Mesenchymal stem cell (in vitro differentiated cells and primary cell): ENCODE results near the gene PANK4.

ENCODE experiments used
- DNase-seq: peaks from one replicate; pipeline ENCODE4 v3.0.0-alpha.2; 2013
- H2AFZ ChIP-seq: one replicate; pipeline ENCODE4 v1.6.1; 2013; ENCODE audit warnings: low read depth, mild to moderate bottlenecking, control low read depth, inconsistent platforms, low read length, moderate library complexity
- H2AK5ac ChIP-seq: 2 replicates; pipeline ENCODE4 v1.6.1; 2013; ENCODE audit warnings: low read length, moderate library complexity, mild to moderate bottlenecking, inconsistent platforms; ENCODE audit not compliant: severe bottlenecking
- H2BK120ac ChIP-seq: one replicate; pipeline ENCODE4 v1.6.1; 2013; ENCODE audit warnings: low read depth, mild to moderate bottlenecking, inconsistent platforms, low read length, moderate library complexity
- H2BK12ac ChIP-seq, 2 experiments: one replicate each; pipeline ENCODE4 v1.6.1; 2013; ENCODE audit warnings: inconsistent platforms in 2 of 2, low read length in 2 of 2, mild to moderate bottlenecking in 2 of 2, moderate library complexity in 2 of 2, control low read depth in 1 of 2
- H2BK15ac ChIP-seq: one replicate; pipeline ENCODE4 v1.6.1; 2013; ENCODE audit warnings: mild to moderate bottlenecking, low read depth, inconsistent platforms; ENCODE audit not compliant: poor library complexity, severe bottlenecking
- H2BK5ac ChIP-seq: 2 replicates; pipeline ENCODE4 v1.6.1; 2013; ENCODE audit warnings: low read depth, mild to moderate bottlenecking, low read length, control low read depth, inconsistent platforms; ENCODE audit not compliant: poor library complexity, severe bottlenecking
- H3K14ac ChIP-seq, 2 experiments: one replicate each; pipeline ENCODE4 v1.6.1; 2013; ENCODE audit warnings: inconsistent platforms in 2 of 2, low read length in 2 of 2, control low read depth in 1 of 2, mild to moderate bottlenecking in 1 of 2, moderate library complexity in 1 of 2
- H3K18ac ChIP-seq, 2 experiments: one replicate each; pipeline ENCODE4 v1.6.1; 2013; ENCODE audit warnings: inconsistent platforms in 2 of 2, low read length in 2 of 2, control low read depth in 1 of 2, low read depth in 1 of 2, mild to moderate bottlenecking in 1 of 2
- H3K23ac ChIP-seq, 2 experiments: one replicate each; pipeline ENCODE4 v1.6.1; 2013; ENCODE audit warnings: inconsistent platforms in 2 of 2, low read length in 2 of 2, mild to moderate bottlenecking in 2 of 2, moderate library complexity in 2 of 2, control low read depth in 1 of 2
- H3K27ac ChIP-seq: 2 replicates; pipeline ENCODE4 v1.5.1; 2013; ENCODE audit warnings: mild to moderate bottlenecking, moderate library complexity, low read length, control low read depth, inconsistent platforms; ENCODE audit not compliant: poor library complexity, severe bottlenecking
- H3K27me3 ChIP-seq, 2 experiments: 2 replicates each; pipeline versions ENCODE4 v1.6.1 to v1.7.0; 2013; ENCODE audit warnings: low read length in 2 of 2, mild to moderate bottlenecking in 2 of 2, moderate library complexity in 2 of 2, control low read depth in 1 of 2, inconsistent platforms in 1 of 2; ENCODE audit not compliant: control insufficient read depth in 1 of 2, insufficient read depth in 1 of 2
- H3K36me3 ChIP-seq, 2 experiments: 2 replicates each; pipeline versions ENCODE4 v1.6.1 to v1.7.0; 2013; ENCODE audit warnings: low read length in 2 of 2, control low read depth in 1 of 2, inconsistent platforms in 1 of 2, low read depth in 1 of 2, mild to moderate bottlenecking in 1 of 2; ENCODE audit not compliant: insufficient read depth in 2 of 2, control insufficient read depth in 1 of 2
- H3K4ac ChIP-seq, 2 experiments: one replicate each; pipeline ENCODE4 v1.6.1; 2013; ENCODE audit warnings: inconsistent platforms in 2 of 2, low read length in 2 of 2, mild to moderate bottlenecking in 2 of 2, moderate library complexity in 2 of 2, control low read depth in 1 of 2, low read depth in 1 of 2
- H3K4me1 ChIP-seq: 2 replicates; pipeline ENCODE4 v1.6.1; 2013; ENCODE audit warnings: low read depth, low read length, control low read depth; ENCODE audit not compliant: control insufficient read depth, insufficient read depth
- H3K4me2 ChIP-seq: 2 replicates; pipeline ENCODE4 v1.6.1; 2013; ENCODE audit warnings: low read length, mild to moderate bottlenecking, inconsistent platforms; ENCODE audit not compliant: poor library complexity, severe bottlenecking
- H3K4me3 ChIP-seq, 2 experiments: 2 replicates each; pipeline versions ENCODE4 v1.5.1 to v1.7.0; 2013; ENCODE audit warnings: low read length in 2 of 2, mild to moderate bottlenecking in 2 of 2, control low read depth in 1 of 2, low read depth in 1 of 2; ENCODE audit not compliant: insufficient read depth in 1 of 2
- H3K79me1 ChIP-seq: replicated peaks from 2 replicates; pipeline ENCODE4 v1.6.1; 2013; ENCODE audit warnings: mild to moderate bottlenecking, control low read depth, low read length, inconsistent platforms; ENCODE audit not compliant: poor library complexity, severe bottlenecking
- H3K9ac ChIP-seq: 2 replicates; pipeline ENCODE4 v1.7.0; 2013; ENCODE audit warnings: mild to moderate bottlenecking, low read length, moderate library complexity
- H3K9me3 ChIP-seq: 2 replicates; pipeline ENCODE4 v1.7.0; 2013; ENCODE audit warnings: mild to moderate bottlenecking, low read length; ENCODE audit not compliant: control insufficient read depth
- H4K8ac ChIP-seq: one replicate; pipeline ENCODE4 v1.6.1; 2013; ENCODE audit warnings: inconsistent platforms, mild to moderate bottlenecking, low read length, moderate library complexity
- H4K91ac ChIP-seq: one replicate; pipeline ENCODE4 v1.6.1; 2013; ENCODE audit warnings: mild to moderate bottlenecking, low read length, inconsistent platforms
- WGBS: methylation state at CpG from one replicate; pipeline ENCODE4 v1.1.7; 2013; ENCODE audit warnings: mixed read lengths; 5-methylcytosine and 5-hydroxymethylcytosine counted together

The PANK4 gene

GRCh38 chr1:2479186-2479585 is 47.2 kb downstream of the PANK4 start:
- 83% methylated on average over 18 of the region's 20 CpGs for WGBS

GRCh38 chr1:2477791-2478499 is 48.5 kb downstream of the PANK4 start:
- Histone ChIP-seq H3K36me3 (peaks cover 0 to 46% of the 10 kb centered on the region in 2 experiments), H2BK15ac (no peak overlapping the region), H3K4me3 (no peak overlapping the region), H2BK12ac (no peak overlapping the region), H3K9ac (no peak overlapping the region), H4K8ac (no peak overlapping the region), H3K23ac (no peak overlapping the region), H3K27me3 (peaks cover 0 to 37% of the 10 kb centered on the region in 2 experiments), H4K91ac (no peak overlapping the region), H3K9me3 (no peaks in the 10 kb centered on the region), H3K79me1 (peaks cover 9% of the 10 kb centered on the region), H2BK120ac (no peak overlapping the region), H3K18ac (no peak overlapping the region), H3K4me1 (peaks cover 53% of the 10 kb centered on the region), H2BK5ac (no peak overlapping the region), H3K27ac (no peak overlapping the region), H2AFZ (no peak overlapping the region), H3K4me2 (no peak overlapping the region), H2AK5ac (no peak overlapping the region), H3K4ac (no peak overlapping the region), H3K14ac (no peak overlapping the region)
- 84% methylated on average over 35 of the region's 35 CpGs for WGBS
- no peak for DNase-seq

More at GRCh38 chr1:2479186-2479585, 47.2 kb downstream of the PANK4 start:
- no peak for DNase-seq
- H2BK5ac ChIP-seq = no peak overlapping the region
- H3K18ac ChIP-seq = no peak overlapping the region
- H3K9ac ChIP-seq = no peak overlapping the region
- no peak overlapping the region for H3K4ac ChIP-seq
- H2AFZ ChIP-seq = no peak overlapping the region
- H2BK120ac ChIP-seq = no peak overlapping the region
- H3K4me1 ChIP-seq = peaks cover 46% of the 10 kb centered on the region
- H3K23ac ChIP-seq = no peak overlapping the region
- H4K8ac ChIP-seq = no peak overlapping the region
- H2BK12ac ChIP-seq = no peak overlapping the region
- H4K91ac ChIP-seq = no peak overlapping the region
- H2BK15ac ChIP-seq = no peak overlapping the region
- H3K4me2 ChIP-seq = no peak overlapping the region
- no peak overlapping the region for H3K14ac ChIP-seq
- H3K27ac ChIP-seq = no peak overlapping the region
- peaks cover 12% of the 10 kb centered on the region for H3K79me1 ChIP-seq
- peaks cover 0 to 45% of the 10 kb centered on the region in 2 experiments for H3K36me3 ChIP-seq
- H3K4me3 ChIP-seq = no peak overlapping the region
- H3K27me3 ChIP-seq = peaks cover 0 to 28% of the 10 kb centered on the region in 2 experiments
- no peaks in the 10 kb centered on the region for H3K9me3 ChIP-seq
- no peak overlapping the region for H2AK5ac ChIP-seq

GRCh38 chr1:2477309-2477708 is 49.1 kb downstream of the PANK4 start:
- Histone ChIP-seq H3K23ac (no peak overlapping the region), H2BK15ac (no peak overlapping the region), H3K18ac (no peak overlapping the region), H3K4me2 (no peak overlapping the region), H3K4me1 (peaks cover 56% of the 10 kb centered on the region), H4K8ac (no peak overlapping the region), H2AK5ac (no peak overlapping the region), H3K27ac (no peak overlapping the region), H3K27me3 (peaks cover 0 to 43% of the 10 kb centered on the region in 2 experiments), H3K4me3 (no peak overlapping the region), H3K79me1 (peaks cover 10% of the 10 kb centered on the region), H2BK120ac (no peak overlapping the region), H2BK5ac (no peak overlapping the region), H3K4ac (no peak overlapping the region), H3K14ac (no peak overlapping the region), H2BK12ac (no peak overlapping the region), H3K36me3 (peaks cover 0 to 40% of the 10 kb centered on the region in 2 experiments), H2AFZ (no peak overlapping the region), H4K91ac (no peak overlapping the region), H3K9ac (no peak overlapping the region), H3K9me3 (no peaks in the 10 kb centered on the region)
- 76% methylated on average over 12 of the region's 12 CpGs for WGBS
- no peak for DNase-seq

GRCh38 chr1:2476061-2476999 is 50.1 kb downstream of the PANK4 start, which contains the start of gene PLCH2:
PLCH2 (plus strand) TSS chr1:2476289; CDS start chr1:2476589, 300 bp downstream.
- H2BK15ac ChIP-seq = no peak within 1 kb of the TSS
- no peaks in the 10 kb centered on the region for H3K9me3 ChIP-seq
- H3K4ac ChIP-seq = no peak within 1 kb of the TSS
- H3K18ac ChIP-seq = no peak within 1 kb of the TSS
- no peak within 1 kb of the TSS for H2BK12ac ChIP-seq
- WGBS = 84% methylated on average over 33 of the region's 34 CpGs
- peaks cover 0 to 41% of the 10 kb centered on the region in 2 experiments for H3K36me3 ChIP-seq
- H3K79me1 ChIP-seq = peaks cover 10% of the 10 kb centered on the region
- no peak within 1 kb of the TSS for H4K91ac ChIP-seq
- no peak within 1 kb of the TSS for H3K4me2 ChIP-seq
- no peak within 1 kb of the TSS for H3K4me3 ChIP-seq
- H2BK120ac ChIP-seq = no peak within 1 kb of the TSS
- H3K27me3 ChIP-seq = peaks cover 0 to 50% of the 10 kb centered on the region in 2 experiments
- no peak within 1 kb of the TSS for H3K23ac ChIP-seq
- DNase-seq = no peak
- H3K14ac ChIP-seq = no peak within 1 kb of the TSS
- H3K27ac ChIP-seq = no peak within 1 kb of the TSS
- no peak within 1 kb of the TSS for H2AFZ ChIP-seq
- no peak within 1 kb of the TSS for H3K9ac ChIP-seq
- no peak within 1 kb of the TSS for H4K8ac ChIP-seq
- H2AK5ac ChIP-seq = no peak within 1 kb of the TSS
- peaks cover 54% of the 10 kb centered on the region for H3K4me1 ChIP-seq
- no peak within 1 kb of the TSS for H2BK5ac ChIP-seq
